DMS153 (cell line): Measurements from ENCODE around the gene LIPC.

ENCODE experiments used
- DNase-seq: peaks from one replicate; lab custom pipeline; 2025; lab: John Stamatoyannopoulos, UW

LIPC gene

DNA sequence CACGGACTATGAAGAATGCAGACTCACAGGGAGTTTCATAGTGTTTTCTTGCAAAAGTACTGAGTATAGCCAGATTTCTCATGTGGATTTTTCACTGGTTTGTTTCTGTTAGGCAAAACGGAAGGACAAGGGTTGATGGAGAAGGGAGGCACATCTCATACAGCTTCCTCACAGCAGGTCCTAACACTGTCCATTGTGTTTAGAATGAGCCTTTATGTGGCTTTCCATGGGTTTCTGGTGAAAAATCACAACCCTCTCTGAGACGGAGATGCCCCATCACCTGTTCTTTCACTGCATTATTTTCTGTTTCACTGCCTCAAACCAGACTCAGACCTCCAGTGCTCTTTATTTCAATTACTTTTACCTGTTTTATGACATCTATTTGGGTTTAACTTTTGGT, 25.0 kb upstream of the LIPC start:
- no peak for DNase-seq

DNA sequence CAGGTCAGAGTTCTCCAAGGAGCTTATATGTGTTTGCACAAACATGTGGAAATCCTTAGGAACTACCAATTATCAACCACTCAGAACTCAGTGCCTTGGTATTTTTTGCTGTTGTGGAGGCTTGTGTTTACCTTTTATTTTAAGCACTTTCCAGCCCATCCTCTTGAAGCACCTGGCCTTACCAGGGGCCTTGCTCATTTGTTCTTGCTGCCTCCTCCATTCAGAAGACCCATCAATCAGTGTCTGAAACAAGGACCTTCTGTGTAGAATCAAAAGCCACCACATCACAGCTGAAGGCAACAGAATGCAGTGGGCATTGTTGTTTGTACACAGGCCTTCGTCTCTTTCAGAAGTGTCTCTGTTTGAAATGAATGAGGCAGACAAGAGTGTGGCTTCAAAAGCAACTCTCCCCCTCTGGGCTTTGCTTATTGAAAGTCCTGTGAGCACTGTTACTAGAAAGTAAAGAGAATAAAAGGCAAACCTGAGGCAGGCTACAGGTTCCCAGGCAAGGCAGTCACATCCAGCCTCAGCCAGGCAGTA, 24.5 kb upstream of the LIPC start:
- peak; percentile 3 for DNase-seq

- DNase-seq, result no peak
Observed at GRCh38 chr15:58407778-58408177, 24.0 kb upstream of the LIPC start.

- no peak for DNase-seq
Observed at GRCh38 chr15:58409861-58410260, 21.9 kb upstream of the LIPC start.

- no peak for DNase-seq
Observed at GRCh38 chr15:58410353-58410752, 21.4 kb upstream of the LIPC start.

DNA sequence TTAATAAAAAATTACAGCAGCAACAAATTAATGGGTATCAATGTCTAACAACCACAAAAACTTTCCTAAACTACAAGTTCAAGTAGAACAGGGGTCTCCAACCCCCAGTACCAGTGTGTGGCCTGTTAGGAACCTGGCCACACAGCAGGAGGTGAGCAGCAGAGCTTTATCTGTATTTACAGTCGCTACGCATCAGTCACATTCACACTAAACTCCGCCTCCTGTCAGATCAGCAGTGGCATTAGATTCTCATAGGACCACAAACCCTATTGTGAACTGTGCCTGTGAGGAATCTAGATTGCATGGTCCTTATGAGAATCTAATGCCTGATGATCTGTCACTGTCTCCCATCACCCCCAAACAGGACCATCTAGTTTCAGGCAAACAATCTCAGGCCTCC, 18.5 kb upstream of the LIPC start:
- no peak for DNase-seq

GRCh38 chr15:58415636-58416035, 16.2 kb upstream of the LIPC start:
- DNase-seq, result no peak

- DNase-seq, result no peak
Observed at GRCh38 chr15:58416963-58417362, 14.8 kb upstream of the LIPC start.

GRCh38 chr15:58418135-58418534, 13.7 kb upstream of the LIPC start:
- DNase-seq, result no peak

GRCh38 chr15:58419803-58420524, 11.8 kb upstream of the LIPC start:
- DNase-seq, result no peak

- no peak for DNase-seq
Observed at GRCh38 chr15:58420579-58421043, 11.2 kb upstream of the LIPC start.

DNA sequence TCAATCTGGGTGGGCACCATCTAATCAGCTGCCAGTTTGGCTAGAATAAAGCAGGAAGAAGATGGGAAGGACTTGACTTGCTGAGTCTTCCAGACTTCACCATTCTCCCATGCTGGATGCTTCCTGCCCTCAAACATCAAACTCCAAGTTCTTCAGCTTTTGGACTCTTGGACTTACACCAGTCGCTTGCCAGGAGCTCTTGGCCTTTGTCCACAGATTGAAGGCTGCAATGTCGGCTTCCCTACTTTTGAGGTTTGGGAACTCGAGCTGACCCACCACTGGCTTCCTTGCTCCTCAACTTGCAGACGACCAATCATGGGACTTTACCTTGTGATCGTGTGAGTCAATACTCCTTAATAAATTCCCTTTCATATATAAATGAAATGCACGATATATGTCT, 8.6 kb upstream of the LIPC start:
- no peak for DNase-seq

- DNase-seq, result no peak
Observed at GRCh38 chr15:58423831-58424608, 7.8 kb upstream of the LIPC start.

DNA sequence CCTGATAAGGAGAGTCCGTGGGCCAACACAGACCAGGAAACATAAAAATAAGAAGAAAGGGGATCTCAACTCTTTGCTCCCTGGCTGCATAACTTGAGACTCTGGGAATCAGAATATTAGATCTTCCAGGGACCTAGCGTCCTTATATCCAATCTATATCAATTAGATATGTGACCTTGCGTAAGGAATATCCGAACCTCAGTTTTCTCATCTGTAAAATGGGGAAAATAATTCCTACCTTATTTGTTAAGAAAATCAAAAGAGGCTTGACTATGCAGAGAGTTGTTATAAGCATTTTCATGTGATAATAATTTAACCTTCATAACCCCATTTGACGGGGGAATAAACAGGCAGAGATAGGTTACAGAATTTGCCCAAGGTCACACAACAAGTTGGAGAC, 7.1 kb upstream of the LIPC start:
- no peak for DNase-seq

DNA sequence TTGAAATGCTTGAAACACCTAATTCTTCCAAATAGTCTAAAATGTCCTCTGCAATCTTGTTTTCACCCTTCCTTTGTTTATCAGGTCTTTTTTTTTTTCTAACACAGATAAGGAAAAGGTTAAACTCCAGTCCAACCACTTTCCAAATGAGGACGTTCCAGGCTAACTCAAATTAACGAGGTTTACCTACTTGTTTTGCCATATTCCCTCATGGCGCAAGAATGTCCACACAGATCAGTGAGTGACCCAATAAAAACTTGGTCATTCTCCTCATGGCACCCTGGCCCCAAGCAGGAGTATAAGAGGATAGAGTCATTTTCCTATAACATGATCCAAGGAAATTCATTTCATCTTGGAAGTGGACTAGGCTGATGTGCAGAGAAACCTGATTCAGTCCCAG, 6.6 kb upstream of the LIPC start:
- no peak for DNase-seq

- no peak for DNase-seq
Observed at GRCh38 chr15:58425834-58426233, 6.0 kb upstream of the LIPC start.

- no peak for DNase-seq
Observed at GRCh38 chr15:58426501-58426900, 5.3 kb upstream of the LIPC start.

- DNase-seq, result no peak
Observed at GRCh38 chr15:58427987-58428386, 3.8 kb upstream of the LIPC start.

DNA sequence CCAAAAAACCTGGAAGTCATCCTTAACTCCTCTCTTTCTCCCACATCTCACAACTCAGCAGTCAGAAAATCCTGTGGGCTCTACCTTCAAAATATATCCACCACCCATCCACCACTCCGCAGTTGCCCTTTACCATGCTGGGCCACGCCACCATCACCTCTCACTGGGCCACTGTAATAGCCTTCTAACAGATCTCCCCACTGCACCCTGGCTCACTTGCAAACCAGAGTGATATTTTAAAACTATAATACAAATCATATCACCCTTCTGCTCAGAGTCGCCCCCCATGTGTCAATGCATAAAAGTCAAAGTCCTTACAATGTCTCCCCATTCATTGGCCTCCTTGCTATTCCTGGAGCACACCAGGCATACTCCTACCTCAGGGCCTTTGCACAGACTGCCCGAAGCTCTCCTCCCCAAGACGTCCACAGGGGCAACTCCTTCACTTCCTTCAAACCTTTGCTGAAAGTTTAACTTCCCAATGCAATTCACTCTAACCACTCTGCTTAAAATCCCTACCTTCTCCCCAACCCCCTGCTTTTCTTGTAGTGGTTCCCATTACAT, 1.5 kb upstream of the LIPC start:
- DNase-seq, result no peak

GRCh38 chr15:58432401-58432800, 610 bp downstream of the LIPC start:
- no peak for DNase-seq

DNA sequence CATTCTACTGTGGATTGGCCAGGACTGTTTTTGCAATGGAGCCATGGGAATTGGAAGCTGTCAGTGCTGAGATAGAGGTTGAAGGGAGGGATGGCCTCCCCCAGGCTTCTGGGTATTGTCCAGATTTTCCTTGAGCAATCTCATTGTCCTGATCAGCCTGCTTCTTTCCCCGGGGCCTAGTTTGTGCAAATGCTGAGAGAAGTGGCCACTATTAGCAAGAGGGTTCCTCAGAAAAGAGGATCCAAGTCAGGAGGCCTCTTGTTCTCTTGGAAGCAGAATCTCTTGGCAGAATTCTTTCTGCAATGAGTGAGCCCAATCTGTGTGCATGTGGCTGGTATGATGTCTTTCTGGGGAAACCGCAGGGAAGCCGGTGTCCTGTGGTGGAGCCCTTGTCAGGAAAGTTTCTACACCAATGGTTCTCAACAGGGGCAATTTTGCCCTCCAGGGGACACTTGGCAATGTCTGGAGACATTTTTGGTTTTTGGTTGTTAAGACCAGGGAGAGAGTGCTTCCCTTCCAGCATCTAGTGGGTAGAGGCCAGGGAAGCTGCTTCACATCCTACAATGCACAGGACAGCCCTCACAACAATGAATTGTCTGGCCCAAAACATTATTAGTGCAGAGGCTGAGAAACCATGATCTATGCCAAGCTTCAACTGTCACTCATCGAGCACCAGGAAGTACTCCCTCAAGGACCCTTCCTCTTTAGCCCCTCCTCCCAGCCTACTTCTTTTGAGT, 2.0 kb downstream of the LIPC start:
- no peak for DNase-seq

GRCh38 chr15:58434334-58434875, 2.6 kb downstream of the LIPC start:
- no peak for DNase-seq
